Muscle layer of duodenum (tissue), 2 donors: ENCODE results near the gene NEK10.

Source experiments
- H3K27ac ChIP-seq: one replicate; pipeline ENCODE4 v1.7.0; 2013; ENCODE audit warnings: mild to moderate bottlenecking, low read length
- H3K27me3 ChIP-seq: one replicate; pipeline ENCODE4 v1.7.0; 2013; ENCODE audit warnings: low read depth, mild to moderate bottlenecking, control low read depth, low read length
- H3K36me3 ChIP-seq, 2 donors: one replicate each; pipeline ENCODE4 v1.7.0; 2013; ENCODE audit warnings: low read length in 2 of 2, control low read depth in 1 of 2, mild to moderate bottlenecking in 1 of 2; ENCODE audit not compliant: insufficient read depth in 2 of 2, control insufficient read depth in 1 of 2
- H3K4me1 ChIP-seq, 2 donors: one replicate each; pipeline ENCODE4 v1.7.0; 2013; ENCODE audit warnings: low read length in 2 of 2, mild to moderate bottlenecking in 2 of 2, control low read depth in 1 of 2, moderate library complexity in 1 of 2; ENCODE audit not compliant: insufficient read depth in 2 of 2, control insufficient read depth in 1 of 2
- H3K4me3 ChIP-seq, 2 donors: one replicate each; pipeline ENCODE4 v1.7.0; 2013; ENCODE audit warnings: low read length in 2 of 2, low read depth in 1 of 2, mild to moderate bottlenecking in 1 of 2
- H3K9me3 ChIP-seq, 2 donors: one replicate each; pipeline ENCODE4 v1.7.0; 2013; ENCODE audit warnings: low read length in 2 of 2, control low read depth in 1 of 2, mild to moderate bottlenecking in 1 of 2; ENCODE audit not compliant: control insufficient read depth in 1 of 2
- donor health status: healthy.

NEK10 gene

DNA sequence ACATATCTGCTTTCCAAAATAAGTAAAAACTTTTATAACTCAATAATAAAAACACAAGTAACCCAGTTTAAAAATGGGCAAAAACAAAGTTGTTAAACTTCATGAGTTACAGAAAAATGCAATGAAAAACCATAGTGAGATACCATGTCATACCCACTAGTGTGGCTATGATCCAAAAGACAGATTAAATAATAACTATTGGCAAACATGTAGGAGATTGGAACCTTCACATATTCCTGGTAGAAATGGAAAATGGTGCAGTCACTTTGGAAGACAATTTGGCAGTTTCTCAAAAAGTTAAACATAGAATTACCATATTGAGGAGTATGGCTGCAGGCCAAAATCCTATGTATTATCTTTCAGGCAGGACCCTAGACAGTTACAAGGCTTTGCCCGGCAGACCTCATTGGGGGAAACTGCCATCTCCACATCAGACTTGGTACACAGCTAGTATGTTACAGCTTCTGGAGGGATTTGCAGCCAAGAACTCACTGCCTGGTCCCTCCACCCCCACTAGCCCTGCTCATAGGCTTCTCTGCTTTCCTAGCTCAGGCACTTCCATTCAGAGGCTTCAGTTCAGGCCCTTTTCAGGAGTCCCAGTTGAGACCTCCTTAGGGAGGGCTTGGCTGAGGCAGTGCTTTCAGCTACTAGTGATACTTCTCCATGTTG is 147.8 kb downstream of the NEK10 start:
- Histone ChIP-seq H3K4me3 (no peak overlapping the region), H3K36me3 (no peaks in the 10 kb centered on the region), H3K4me1 (no peaks in the 10 kb centered on the region)

DNA sequence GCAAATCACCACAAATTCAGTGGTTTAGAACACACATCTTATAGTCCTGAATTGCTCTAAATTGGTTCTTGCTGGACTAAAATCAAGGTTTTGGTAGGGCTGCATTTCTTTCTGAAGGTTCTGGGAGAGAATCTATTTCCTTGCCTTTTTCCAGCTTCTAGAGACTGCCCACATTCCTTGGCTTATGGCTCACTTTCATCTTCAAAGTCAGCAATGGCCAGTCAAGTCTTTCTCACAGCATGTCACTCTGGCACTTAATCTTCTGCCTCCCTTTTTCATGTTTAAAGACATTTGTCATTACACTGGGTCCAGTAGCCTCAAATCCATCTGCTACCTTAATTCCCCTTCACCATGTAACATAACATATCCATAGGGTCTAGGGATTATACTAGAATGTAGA is 149.0 kb downstream of the NEK10 start:
- H3K9me3 ChIP-seq: no peaks in the 10 kb centered on the region
- H3K27ac ChIP-seq: no peak overlapping the region
- no peaks in the 10 kb centered on the region for H3K27me3 ChIP-seq
- no peaks in the 10 kb centered on the region for H3K4me1 ChIP-seq
- H3K36me3 ChIP-seq: no peaks in the 10 kb centered on the region
- H3K4me3 ChIP-seq: no peak overlapping the region

More for the DNA sequence above, 147.8 kb downstream of the NEK10 start:
- Histone ChIP-seq H3K27ac (no peak overlapping the region), H3K27me3 (no peaks in the 10 kb centered on the region), H3K9me3 (no peaks in the 10 kb centered on the region)

DNA sequence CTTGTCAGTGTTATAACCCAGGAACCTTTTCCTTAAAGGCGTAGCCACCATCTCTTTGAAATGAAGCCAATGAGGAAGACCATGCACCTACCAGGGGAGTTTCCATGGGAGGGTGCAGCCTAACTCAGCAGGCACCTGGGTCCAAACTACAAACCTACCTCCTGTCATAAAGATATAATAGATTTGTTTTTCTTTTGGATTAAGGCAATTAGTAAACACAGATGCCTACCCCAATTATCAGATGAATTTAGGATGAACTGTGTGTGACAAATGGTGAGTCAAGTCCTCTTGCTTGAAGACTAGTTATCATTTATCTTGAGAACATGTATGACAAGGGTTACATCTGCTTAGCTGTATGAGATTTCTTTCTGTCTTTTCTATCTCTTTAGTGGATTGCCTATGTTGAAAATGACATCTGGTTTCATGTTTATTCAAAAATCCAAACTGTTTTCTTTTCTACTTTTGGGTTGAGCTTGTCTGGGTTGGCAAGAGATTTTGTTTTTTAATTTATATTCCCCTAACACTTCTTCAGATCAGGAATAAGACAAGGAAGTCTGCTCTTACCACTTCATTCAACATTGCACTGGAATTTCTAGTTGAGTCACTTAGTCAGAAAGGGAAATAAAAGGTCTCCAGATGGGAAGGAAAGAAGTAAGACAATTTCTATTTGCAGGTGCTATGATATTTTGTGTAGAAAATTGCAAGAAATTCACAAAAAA is 149.9 kb downstream of the NEK10 start:
- H3K9me3 ChIP-seq: no peaks in the 10 kb centered on the region
- H3K27ac ChIP-seq: no peak overlapping the region

GRCh38 chr3:27216955-27217552 is 152.1 kb downstream of the NEK10 start:
- no peak overlapping the region for H3K4me3 ChIP-seq
- no peaks in the 10 kb centered on the region for H3K36me3 ChIP-seq
- H3K9me3 ChIP-seq: no peaks in the 10 kb centered on the region
- H3K27ac ChIP-seq: no peak overlapping the region
- H3K27me3 ChIP-seq: no peaks in the 10 kb centered on the region
- no peaks in the 10 kb centered on the region for H3K4me1 ChIP-seq

More for the DNA sequence above, 149.9 kb downstream of the NEK10 start:
- Histone ChIP-seq H3K27me3 (no peaks in the 10 kb centered on the region), H3K36me3 (no peaks in the 10 kb centered on the region), H3K4me1 (no peaks in the 10 kb centered on the region), H3K4me3 (no peak overlapping the region)

DNA sequence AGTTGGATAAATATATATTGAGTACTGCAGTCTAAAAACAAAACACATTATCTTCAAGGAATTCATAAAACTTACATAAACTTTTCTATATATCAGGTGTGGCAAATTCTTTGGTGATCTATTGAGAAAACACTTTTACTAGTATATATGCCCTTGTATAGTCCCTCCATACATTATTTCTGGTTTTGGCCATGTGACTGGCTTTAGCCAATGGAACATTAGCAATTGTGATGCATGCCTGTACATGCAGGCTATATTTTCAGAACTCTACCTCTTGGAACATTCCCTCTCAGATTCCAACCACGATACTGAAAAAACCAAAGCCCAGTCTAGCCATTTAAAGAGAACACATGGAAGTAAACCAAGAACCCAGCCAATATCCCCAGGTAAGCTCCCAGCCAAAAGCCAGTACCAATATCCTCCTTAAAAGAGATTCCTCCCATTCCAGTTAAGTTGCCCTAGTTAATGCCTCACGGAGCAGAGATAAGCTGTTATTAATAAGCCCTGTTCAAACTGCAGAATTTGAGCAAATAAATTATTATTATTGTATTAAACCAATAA is 152.8 kb downstream of the NEK10 start:
- Histone ChIP-seq H3K36me3 (no peaks in the 10 kb centered on the region), H3K27ac (no peak overlapping the region)

DNA sequence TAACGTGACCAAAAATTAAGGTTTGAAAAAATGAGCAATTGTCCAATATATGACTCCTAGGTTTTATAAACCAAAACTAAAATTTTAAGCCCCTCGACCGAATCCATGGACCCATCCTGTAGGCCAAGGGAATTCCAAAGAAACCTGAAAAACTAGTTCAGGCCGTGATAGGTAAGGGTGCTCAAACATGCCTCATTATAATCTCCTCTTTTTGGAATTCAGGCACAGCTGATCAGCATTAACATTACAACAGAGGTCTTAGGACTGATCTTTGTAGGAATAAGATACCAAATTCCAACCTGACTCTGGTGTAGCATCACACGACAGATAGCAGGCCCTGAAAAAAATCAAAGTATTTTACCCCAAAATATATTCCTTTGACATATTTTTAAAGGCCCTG is 155.7 kb downstream of the NEK10 start:
- no peaks in the 10 kb centered on the region for H3K36me3 ChIP-seq
- H3K4me1 ChIP-seq: no peaks in the 10 kb centered on the region
- no peak overlapping the region for H3K4me3 ChIP-seq
- H3K9me3 ChIP-seq: no peaks in the 10 kb centered on the region
- H3K27me3 ChIP-seq: no peaks in the 10 kb centered on the region
- no peak overlapping the region for H3K27ac ChIP-seq

More for the DNA sequence above, 152.8 kb downstream of the NEK10 start:
- Histone ChIP-seq H3K4me3 (no peak overlapping the region), H3K27me3 (no peaks in the 10 kb centered on the region), H3K9me3 (no peaks in the 10 kb centered on the region), H3K4me1 (no peaks in the 10 kb centered on the region)

DNA sequence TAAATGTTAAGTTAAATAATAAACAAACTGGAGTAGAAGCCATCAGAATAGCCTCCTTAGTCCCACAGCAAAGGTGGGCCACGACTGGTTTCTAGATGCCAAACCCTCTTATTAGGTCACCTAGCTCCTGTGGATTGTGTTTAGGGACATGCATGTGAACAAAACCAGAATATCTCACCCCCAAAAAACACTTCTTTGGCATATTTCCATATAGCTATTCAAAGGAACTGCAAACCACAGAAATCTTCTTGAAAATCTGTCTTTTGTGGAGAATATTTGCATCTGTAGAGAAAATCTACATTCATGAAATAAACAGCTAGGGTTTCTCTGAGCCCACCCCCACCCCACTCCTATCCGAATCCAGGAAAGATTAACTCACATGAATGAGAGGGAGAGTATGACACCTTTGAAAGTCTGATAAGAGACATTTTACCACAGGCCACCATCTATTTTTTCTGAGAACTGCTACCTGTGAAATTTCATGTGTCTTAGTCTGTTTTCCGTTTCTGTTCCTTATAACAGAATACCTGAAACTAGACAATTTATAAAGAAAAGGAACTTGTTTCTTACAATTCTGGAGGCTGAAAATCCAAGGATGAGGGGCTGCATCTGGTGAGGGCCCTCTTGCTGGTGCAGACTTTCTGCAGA is 159.4 kb downstream of the NEK10 start:
- Histone ChIP-seq H3K9me3 (no peaks in the 10 kb centered on the region), H3K27me3 (no peaks in the 10 kb centered on the region), H3K4me3 (no peak overlapping the region), H3K4me1 (no peaks in the 10 kb centered on the region), H3K27ac (no peak overlapping the region), H3K36me3 (no peaks in the 10 kb centered on the region)

- Histone ChIP-seq H3K36me3 (no peaks in the 10 kb centered on the region), H3K27ac (no peak overlapping the region), H3K4me1 (no peaks in the 10 kb centered on the region), H3K9me3 (no peaks in the 10 kb centered on the region), H3K4me3 (no peak overlapping the region), H3K27me3 (no peaks in the 10 kb centered on the region)
Measured at GRCh38 chr3:27208961-27209616, 160.1 kb downstream of the NEK10 start.

GRCh38 chr3:27202959-27203358 is 166.2 kb downstream of the NEK10 start:
- Histone ChIP-seq H3K4me1 (no peaks in the 10 kb centered on the region), H3K27me3 (no peaks in the 10 kb centered on the region), H3K4me3 (no peak overlapping the region), H3K36me3 (no peaks in the 10 kb centered on the region), H3K27ac (no peak overlapping the region), H3K9me3 (peaks cover 0 to 4% of the 10 kb centered on the region in 2 donors)

GRCh38 chr3:27201492-27201891 is 167.7 kb downstream of the NEK10 start:
- H3K4me1 ChIP-seq: no peaks in the 10 kb centered on the region
- peaks cover 0 to 4% of the 10 kb centered on the region in 2 donors for H3K9me3 ChIP-seq
- H3K27me3 ChIP-seq: no peaks in the 10 kb centered on the region
- H3K4me3 ChIP-seq: no peak overlapping the region
- no peaks in the 10 kb centered on the region for H3K36me3 ChIP-seq
- no peak overlapping the region for H3K27ac ChIP-seq
